Muscle layer of duodenum (tissue), 2 donors: Measurements from ENCODE around the gene PLCH2.

ENCODE experiments used
- H3K27ac ChIP-seq: one replicate; pipeline ENCODE4 v1.7.0; 2013; ENCODE audit warnings: mild to moderate bottlenecking, low read length
- H3K27me3 ChIP-seq: one replicate; pipeline ENCODE4 v1.7.0; 2013; ENCODE audit warnings: low read depth, mild to moderate bottlenecking, control low read depth, low read length
- H3K36me3 ChIP-seq, 2 donors: one replicate each; pipeline ENCODE4 v1.7.0; 2013; ENCODE audit warnings: low read length in 2 of 2, control low read depth in 1 of 2, mild to moderate bottlenecking in 1 of 2; ENCODE audit not compliant: insufficient read depth in 2 of 2, control insufficient read depth in 1 of 2
- H3K4me1 ChIP-seq, 2 donors: one replicate each; pipeline ENCODE4 v1.7.0; 2013; ENCODE audit warnings: low read length in 2 of 2, mild to moderate bottlenecking in 2 of 2, control low read depth in 1 of 2, moderate library complexity in 1 of 2; ENCODE audit not compliant: insufficient read depth in 2 of 2, control insufficient read depth in 1 of 2
- H3K4me3 ChIP-seq, 2 donors: one replicate each; pipeline ENCODE4 v1.7.0; 2013; ENCODE audit warnings: low read length in 2 of 2, low read depth in 1 of 2, mild to moderate bottlenecking in 1 of 2
- H3K9me3 ChIP-seq, 2 donors: one replicate each; pipeline ENCODE4 v1.7.0; 2013; ENCODE audit warnings: low read length in 2 of 2, control low read depth in 1 of 2, mild to moderate bottlenecking in 1 of 2; ENCODE audit not compliant: control insufficient read depth in 1 of 2
- donor health status: healthy.

Gene PLCH2

DNA sequence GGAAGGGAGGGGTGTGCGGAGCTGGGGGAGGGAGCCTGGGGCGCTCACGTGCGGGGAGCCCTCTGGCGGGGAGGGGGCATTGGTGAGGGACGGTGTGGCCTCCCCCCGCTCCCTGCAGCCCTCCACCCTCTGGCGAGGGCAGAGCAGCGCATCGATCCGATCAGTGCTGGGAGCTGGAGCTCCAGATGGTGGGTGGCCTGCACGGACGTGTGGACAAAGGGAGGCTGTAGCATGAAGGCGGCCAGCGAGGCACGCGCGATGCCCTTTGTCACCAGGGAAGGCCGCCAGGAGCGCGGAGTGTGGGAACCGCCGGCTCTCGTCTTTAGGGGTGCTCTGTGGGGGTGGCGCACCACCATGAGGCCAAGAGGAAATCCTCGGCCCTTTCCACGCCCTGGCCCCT is 59.4 kb downstream of the PLCH2 start:
- Histone ChIP-seq H3K4me3 (no peak overlapping the region), H3K36me3 (no peaks in the 10 kb centered on the region), H3K9me3 (no peaks in the 10 kb centered on the region), H3K27me3 (peaks cover 36% of the 10 kb centered on the region), H3K27ac (no peak overlapping the region), H3K4me1 (peaks cover 0 to 8% of the 10 kb centered on the region in 2 donors)

DNA sequence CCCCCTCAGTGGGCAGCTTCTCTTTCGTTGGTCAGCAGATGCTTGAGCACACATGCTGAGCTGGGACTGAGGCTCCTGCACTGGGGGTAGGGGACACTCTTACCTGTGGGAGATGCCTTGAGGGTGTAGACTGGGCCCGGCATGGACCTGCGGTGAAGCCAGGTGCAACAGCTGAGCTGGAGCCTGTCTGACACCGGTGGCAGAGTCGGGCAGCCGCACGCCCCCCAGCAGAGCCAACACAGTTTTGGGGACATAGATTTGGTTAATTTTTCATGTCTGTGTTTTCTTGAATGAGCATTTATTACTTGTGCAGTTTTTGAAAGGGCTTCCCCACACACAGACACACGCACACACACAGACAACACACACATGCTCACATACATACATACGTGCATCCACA is 59.9 kb downstream of the PLCH2 start:
- H3K9me3 ChIP-seq: no peaks in the 10 kb centered on the region
- no peaks in the 10 kb centered on the region for H3K36me3 ChIP-seq
- H3K27ac ChIP-seq: no peak overlapping the region
- peaks cover 31% of the 10 kb centered on the region for H3K27me3 ChIP-seq
- peaks cover 0 to 3% of the 10 kb centered on the region in 2 donors for H3K4me1 ChIP-seq
- no peak overlapping the region for H3K4me3 ChIP-seq

DNA sequence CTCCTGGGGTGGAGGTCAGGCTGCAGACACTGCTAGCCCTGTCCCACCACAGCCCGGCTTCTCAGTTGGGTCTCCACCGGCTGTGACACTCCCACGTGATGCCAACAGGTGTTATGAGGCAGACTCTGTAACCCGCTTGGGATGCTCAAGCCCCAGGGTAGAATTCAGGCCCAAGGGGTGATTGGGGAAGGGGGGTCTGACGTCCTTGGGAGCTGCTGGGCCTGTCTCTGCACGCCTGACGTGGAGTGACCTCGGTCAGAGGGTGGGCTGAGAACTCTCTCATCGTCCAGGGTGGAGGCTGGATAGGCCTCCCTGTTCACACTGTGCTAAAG is 61.7 kb downstream of the PLCH2 start:
- H3K27me3 ChIP-seq: peaks cover 17% of the 10 kb centered on the region
- no peak overlapping the region for H3K4me3 ChIP-seq
- no peak overlapping the region for H3K27ac ChIP-seq
- no peaks in the 10 kb centered on the region for H3K9me3 ChIP-seq
- H3K36me3 ChIP-seq: no peaks in the 10 kb centered on the region
- H3K4me1 ChIP-seq: no peaks in the 10 kb centered on the region

DNA sequence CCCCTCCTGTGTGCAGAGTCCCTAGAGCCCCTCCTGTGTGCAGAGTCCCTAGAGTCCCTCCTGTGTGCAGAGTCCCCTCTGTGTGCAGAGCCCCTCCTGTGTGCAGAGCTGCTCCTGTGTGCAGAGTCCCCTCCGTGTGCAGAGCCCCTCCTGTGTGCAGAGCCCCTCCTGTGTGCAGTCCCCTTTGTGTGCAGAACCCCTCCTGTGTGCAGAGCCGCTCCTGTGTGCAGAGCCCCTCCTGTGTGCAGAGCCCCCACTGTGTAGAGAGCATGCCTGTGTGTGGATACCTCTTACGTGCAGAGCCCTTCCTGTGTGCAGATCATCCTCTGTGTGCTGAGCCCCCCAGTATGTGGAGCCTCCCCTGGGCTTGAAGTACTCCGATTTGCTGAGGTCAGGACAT is 62.3 kb downstream of the PLCH2 start:
- Histone ChIP-seq H3K36me3 (no peaks in the 10 kb centered on the region), H3K4me1 (peaks cover 0 to under 1% of the 10 kb centered on the region in 2 donors), H3K9me3 (no peaks in the 10 kb centered on the region), H3K27ac (no peak overlapping the region), H3K27me3 (peaks cover 17% of the 10 kb centered on the region), H3K4me3 (no peak overlapping the region)

DNA sequence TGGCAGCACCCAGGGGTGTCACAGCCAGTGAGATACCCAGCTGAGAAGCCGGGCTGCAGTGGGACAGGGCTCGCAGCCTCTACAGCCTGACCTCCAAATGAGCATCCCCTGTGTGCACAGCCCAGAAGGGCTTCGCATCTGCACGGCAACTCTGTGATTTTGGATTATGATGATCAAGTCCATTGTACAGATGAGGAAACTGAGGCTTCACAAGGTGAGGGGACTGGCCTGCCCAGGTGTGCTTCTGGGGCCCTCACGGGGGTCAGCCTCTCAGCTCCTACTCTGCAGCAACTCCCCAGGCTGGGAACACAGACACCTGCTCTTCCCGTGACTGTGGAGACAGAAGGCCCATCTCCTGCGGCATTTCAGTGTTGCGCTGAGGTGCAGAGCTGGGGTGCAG is 62.8 kb downstream of the PLCH2 start:
- Histone ChIP-seq H3K27me3 (peaks cover 17% of the 10 kb centered on the region), H3K4me3 (no peak overlapping the region), H3K4me1 (peaks cover 0 to 6% of the 10 kb centered on the region in 2 donors), H3K27ac (no peak overlapping the region), H3K36me3 (no peaks in the 10 kb centered on the region), H3K9me3 (no peaks in the 10 kb centered on the region)

DNA sequence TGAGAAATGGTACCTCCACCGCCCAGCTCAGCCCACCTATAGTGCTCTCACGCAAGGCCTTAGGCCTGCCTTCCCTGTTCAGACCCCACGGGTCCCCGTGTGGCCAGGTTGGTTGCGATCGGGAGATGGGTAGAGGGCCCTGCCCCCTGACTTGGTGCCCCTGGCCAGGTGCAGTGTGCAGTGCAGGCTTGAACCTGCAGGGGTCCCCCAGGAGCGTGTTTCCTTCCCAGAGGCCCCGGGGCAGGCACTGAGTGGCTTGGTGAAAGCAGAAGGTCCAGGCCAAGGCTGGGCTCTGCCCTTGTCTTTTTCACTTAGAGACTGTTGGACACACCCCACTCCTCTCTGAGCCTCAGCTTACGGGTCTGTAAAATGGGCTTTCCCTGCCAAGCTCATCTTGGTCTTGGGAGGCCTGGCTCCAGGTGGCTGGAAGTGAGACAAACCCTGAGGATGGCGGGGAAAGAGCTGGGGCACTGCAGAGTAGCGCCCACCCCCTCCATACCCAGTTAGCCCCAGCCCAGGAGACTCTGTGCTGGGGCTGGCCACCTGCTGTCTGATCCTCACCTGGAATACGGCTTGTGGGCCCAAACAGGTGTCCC is 63.3 kb downstream of the PLCH2 start:
- H3K27ac ChIP-seq: no peak overlapping the region
- peaks cover 14% of the 10 kb centered on the region for H3K27me3 ChIP-seq
- H3K36me3 ChIP-seq: no peaks in the 10 kb centered on the region
- no peaks in the 10 kb centered on the region for H3K9me3 ChIP-seq
- H3K4me1 ChIP-seq: peaks cover 0 to 11% of the 10 kb centered on the region in 2 donors
- no peak overlapping the region for H3K4me3 ChIP-seq

DNA sequence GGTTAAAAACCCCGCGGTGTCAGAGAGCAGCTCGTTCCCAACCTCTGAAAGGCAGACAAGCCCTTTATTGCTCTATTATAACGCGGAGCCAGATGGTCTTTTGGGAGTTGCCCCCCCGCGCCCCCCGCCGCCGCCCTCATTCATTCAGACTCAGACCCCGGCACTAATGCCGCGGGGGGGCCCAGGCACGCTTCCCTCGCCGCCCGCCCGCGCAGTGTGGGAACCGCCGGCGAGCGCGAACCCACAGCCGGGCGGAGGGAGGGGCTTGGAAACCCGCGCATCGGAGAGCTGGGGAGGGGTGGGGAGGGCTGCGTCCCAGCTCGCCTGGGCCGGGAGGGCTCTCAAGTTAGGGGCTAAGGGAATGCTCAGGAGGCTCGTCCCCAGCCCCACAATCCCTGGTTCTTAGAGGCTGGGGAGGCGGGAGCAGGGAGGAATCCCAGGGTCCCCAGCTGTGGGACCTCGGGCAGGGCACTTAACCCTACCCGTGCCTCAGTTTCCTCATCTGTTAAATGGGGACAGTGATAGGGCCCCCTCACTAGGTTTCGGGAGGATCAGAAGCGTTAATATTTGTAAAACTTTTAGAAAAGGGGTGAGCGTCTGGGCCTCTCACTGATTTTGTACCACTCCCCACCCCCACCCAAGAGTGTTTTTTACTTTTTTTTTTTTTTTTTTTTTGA is 64.9 kb downstream of the PLCH2 start:
- Histone ChIP-seq H3K27ac (no peak overlapping the region), H3K27me3 (peaks cover 4% of the 10 kb centered on the region), H3K4me3 (no peak overlapping the region), H3K36me3 (no peaks in the 10 kb centered on the region), H3K9me3 (no peaks in the 10 kb centered on the region), H3K4me1 (peaks cover 0 to 26% of the 10 kb centered on the region in 2 donors)

DNA sequence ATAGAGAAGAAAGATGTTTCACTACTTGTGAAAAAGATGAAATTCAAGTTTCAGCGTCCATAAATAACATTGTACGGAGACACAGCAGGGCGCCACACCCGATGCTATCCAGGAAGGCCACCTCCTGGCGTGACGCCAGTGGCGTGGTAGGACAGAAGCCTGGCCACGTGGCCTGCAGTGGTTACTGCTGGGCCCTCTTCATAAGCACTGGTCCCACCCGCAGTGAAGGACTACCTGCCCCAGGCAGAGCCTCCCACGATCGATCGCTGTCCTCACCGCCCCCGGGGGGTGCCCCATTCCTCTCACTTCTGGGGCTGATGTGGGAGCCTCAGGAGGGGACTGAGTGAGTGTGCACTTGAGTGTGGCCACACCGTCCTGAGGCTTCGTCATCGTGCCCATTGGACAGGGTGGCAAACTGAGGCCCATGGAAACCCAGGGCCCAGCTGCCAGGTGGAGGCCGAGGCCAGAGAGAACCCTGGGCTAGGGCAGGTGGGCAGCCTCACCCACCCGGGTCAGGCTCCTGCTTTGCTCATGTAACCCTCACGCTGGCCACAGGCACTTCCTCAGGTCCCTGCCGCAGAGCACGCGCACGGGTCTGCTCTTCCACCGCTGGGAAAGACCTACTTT is 65.6 kb downstream of the PLCH2 start:
- peaks cover 0 to 31% of the 10 kb centered on the region in 2 donors for H3K4me1 ChIP-seq
- H3K27ac ChIP-seq: no peak overlapping the region
- H3K36me3 ChIP-seq: no peaks in the 10 kb centered on the region
- H3K4me3 ChIP-seq: no peak overlapping the region
- no peaks in the 10 kb centered on the region for H3K9me3 ChIP-seq
- H3K27me3 ChIP-seq: no peaks in the 10 kb centered on the region

DNA sequence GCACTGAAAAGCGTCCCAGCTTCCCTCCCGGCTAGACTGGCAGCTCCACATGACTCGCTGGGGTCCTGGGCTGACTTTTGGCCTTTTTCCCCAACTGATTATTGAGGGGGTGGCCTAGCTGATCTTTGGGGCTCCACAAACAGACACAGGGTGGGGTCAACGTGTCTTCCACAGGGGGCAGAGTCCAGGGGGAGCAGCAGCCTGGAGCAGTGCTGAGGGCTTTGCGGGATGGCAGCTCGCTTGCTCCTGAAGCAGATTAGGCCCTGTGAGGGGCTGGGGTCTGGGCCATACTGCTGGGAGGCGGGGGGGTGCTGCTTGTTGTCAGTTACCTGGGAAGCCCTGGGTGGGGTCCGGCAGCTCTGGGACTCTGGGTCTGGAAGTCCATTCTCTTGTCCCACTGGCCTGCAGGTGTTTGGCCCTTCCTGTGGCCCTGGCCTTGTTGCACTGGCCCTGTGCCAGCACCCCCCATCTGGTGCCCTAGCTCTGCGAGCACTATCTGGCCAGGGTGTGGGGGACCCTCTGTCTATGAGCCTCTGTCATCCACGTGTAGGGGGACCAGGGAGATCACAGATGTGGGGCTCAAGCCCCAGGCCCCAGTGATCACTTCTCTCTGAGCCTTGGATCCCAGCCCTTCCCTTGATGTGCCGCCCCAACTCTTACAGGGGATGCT is 66.3 kb downstream of the PLCH2 start:
- Histone ChIP-seq H3K27me3 (no peaks in the 10 kb centered on the region), H3K27ac (no peak overlapping the region)

DNA sequence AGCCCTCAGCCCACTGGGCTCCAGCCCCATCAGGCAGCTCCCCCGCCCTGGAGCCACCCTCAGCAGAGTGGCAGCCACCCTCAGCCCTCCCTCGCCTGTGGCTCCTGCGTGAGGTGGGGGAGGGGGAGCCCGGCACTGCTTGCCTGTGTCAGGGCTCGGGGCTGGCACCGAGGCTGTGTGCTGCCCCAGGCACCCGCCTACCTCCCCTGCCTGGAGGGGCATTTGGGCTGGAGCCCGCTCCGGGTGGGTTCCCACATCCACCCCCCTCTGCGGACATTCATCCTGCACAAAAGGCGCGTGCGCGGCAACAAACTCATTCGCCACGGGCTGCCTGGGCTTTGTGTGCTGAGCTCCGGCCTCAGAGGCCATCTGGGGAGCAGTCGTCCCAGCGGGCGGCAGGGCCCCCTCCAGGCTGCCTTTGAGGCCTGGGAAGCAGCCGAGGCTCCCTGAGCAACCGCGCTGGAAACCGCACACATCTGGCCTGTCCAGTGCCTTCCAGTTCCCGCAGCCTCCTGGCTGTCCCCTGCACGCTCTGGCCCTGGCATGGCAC is 67.5 kb downstream of the PLCH2 start:
- Histone ChIP-seq H3K27me3 (no peaks in the 10 kb centered on the region), H3K9me3 (no peaks in the 10 kb centered on the region), H3K4me3 (no peak overlapping the region), H3K27ac (no peak overlapping the region), H3K36me3 (no peaks in the 10 kb centered on the region), H3K4me1 (peaks cover 8 to 46% of the 10 kb centered on the region in 2 donors)

More for the DNA sequence above, 66.3 kb downstream of the PLCH2 start:
- Histone ChIP-seq H3K36me3 (no peaks in the 10 kb centered on the region), H3K4me1 (peaks cover 3 to 37% of the 10 kb centered on the region in 2 donors), H3K4me3 (no peak overlapping the region), H3K9me3 (no peaks in the 10 kb centered on the region)
